PC-9 (cell line): ENCODE data around the gene TK2. TPM values are rescaled to one million over a fixed set of nuclear protein-coding genes. Genes with fewer than 3 reads are reported as not detected.
A peak's percentile ranks its signal among the peaks of the same experiment; 100 is the strongest.

Experiments
- BruUV-seq: library from RNA; stranded (reverse); fragments of 400-500 nt; replicated peaks from 2 replicates; lab custom pipeline; 2021; lab: Mats Ljungman, UMichigan
- CTCF ChIA-PET: fragments of 300-600 bp; sonication (Branson Sonifier 250); formaldehyde crosslinking; loops from one replicate; lab custom pipeline; 2022; ENCODE audit warnings: antibody characterized with exemption; lab: Charles Lee
- POLR2A ChIA-PET: fragments of 300-600 bp; sonication (Branson Sonifier 250); formaldehyde crosslinking; loops from one replicate; lab custom pipeline; 2022; ENCODE audit warnings: antibody characterized with exemption; ENCODE audit not compliant: unreplicated experiment; lab: Charles Lee
- DNase-seq, 2 experiments: peaks; one replicate each; pipeline versions ENCODE4 v3.0.0 to v3.0.0-alpha.2; 2015 to 2022; ENCODE audit warnings: mixed read lengths in 1 of 2
- H2AFZ ChIP-seq: fragments of 200-600 bp; sonication (generic); 2 replicates; pipeline ENCODE4 v1.8.1; 2017; ENCODE audit warnings: antibody characterized with exemption
- H3F3A ChIP-seq: fragments of 200-600 bp; sonication (generic); 2 replicates; pipeline ENCODE4 v1.8.1; 2017; ENCODE audit warnings: antibody characterized with exemption, mild to moderate bottlenecking, low read depth; ENCODE audit not compliant: insufficient read depth
- H3K27ac ChIP-seq: fragments of 200-600 bp; sonication (generic); 2 replicates; pipeline ENCODE4 v1.6.1; 2016; ENCODE audit warnings: mixed run types
- H3K27me3 ChIP-seq: fragments of 200-600 bp; sonication (generic); 2 replicates; pipeline ENCODE4 v1.6.1; 2016; ENCODE audit warnings: low read depth, mixed run types; ENCODE audit not compliant: insufficient read depth
- H3K36me3 ChIP-seq: fragments of 200-600 bp; sonication (generic); 2 replicates; pipeline ENCODE4 v1.6.1; 2016; ENCODE audit warnings: low read depth, mixed run types
- H3K4me1 ChIP-seq: fragments of 200-600 bp; sonication (generic); replicated peaks from 2 replicates; pipeline ENCODE4 v1.6.1; 2016; ENCODE audit warnings: mixed run types; ENCODE audit not compliant: insufficient read depth
- H3K4me2 ChIP-seq: fragments of 200-600 bp; sonication (generic); 2 replicates; pipeline ENCODE4 v1.6.1; 2017; ENCODE audit warnings: mixed run types
- H3K4me3 ChIP-seq: fragments of 200-600 bp; sonication (generic); 2 replicates; pipeline ENCODE4 v1.6.1; 2016; ENCODE audit warnings: mixed run types
- H3K79me2 ChIP-seq: fragments of 200-600 bp; sonication (generic); 2 replicates; pipeline ENCODE4 v1.6.1; 2017; ENCODE audit warnings: low read depth, mixed run types
- H3K9me2 ChIP-seq: fragments of 200-600 bp; sonication (generic); 2 replicates; pipeline ENCODE4 v1.8.1; 2017; ENCODE audit warnings: mild to moderate bottlenecking; ENCODE audit not compliant: insufficient read depth
- H3K9me3 ChIP-seq: fragments of 200-600 bp; sonication (generic); 2 replicates; pipeline ENCODE4 v1.8.1; 2016; ENCODE audit warnings: low read depth; ENCODE audit not compliant: insufficient read depth
- H4K20me1 ChIP-seq: fragments of 200-600 bp; sonication (generic); 2 replicates; pipeline ENCODE4 v1.8.1; 2017; ENCODE audit not compliant: insufficient read depth
- CTCF ChIP-seq: fragments of 200-600 bp; sonication (generic); conservative IDR thresholded peaks from 2 replicates; pipeline ENCODE4 v1.6.1; 2017; ENCODE audit warnings: mixed run types, antibody characterized with exemption, mild to moderate bottlenecking, moderate library complexity
- EZH2 ChIP-seq: fragments of 200-600 bp; sonication (generic); IDR thresholded peaks from 2 replicates; pipeline ENCODE4 v1.8.0; 2017; ENCODE audit warnings: antibody characterized with exemption, low read depth
- intact Hi-C: fragments of 100-400 bp; cut with micrococcal nuclease; formaldehyde crosslinking; loops from one replicate; pipeline ENCODE4 v1.10.0; 2022; ENCODE audit not compliant: unreplicated experiment
- total RNA-seq: library from RNA; stranded (reverse); gene quantifications from 2 replicates; pipeline ENCODE4 v1.2.3, GENCODE V29; 2021

Gene TK2
- total RNA-seq, 1 experiment from 2014 or later = 20.1 TPM

- Histone ChIP-seq H3F3A (peaks cover 22% of the 10 kb centered on the region), H2AFZ (no peak overlapping the region), H3K27ac (no peak overlapping the region), H4K20me1 (no peaks in the 10 kb centered on the region), H3K36me3 (0 out of 2 replicates have a peak, but pooled peaks cover 3% of the 10 kb centered on the region), H3K4me3 (no peak overlapping the region), H3K79me2 (no peaks in the 10 kb centered on the region), H3K4me1 (peaks cover 33% of the 10 kb centered on the region), H3K27me3 (no peaks in the 10 kb centered on the region), H3K4me2 (no peak overlapping the region), H3K9me2 (no peaks in the 10 kb centered on the region), H3K9me3 (no peaks in the 10 kb centered on the region)
- TF ChIP-seq CTCF (no peak), EZH2 (no peak)
- no peak for DNase-seq
- ChIA-PET CTCF (no interaction called here), POLR2A (no interaction called here)
- no TSS peak for BruUV-seq
- intact Hi-C loops = loop anchor here (2.0 kb wide), 1 partner anchor 29 kb away; the partner anchor contains the start of gene CKLF
Measured at GRCh38 chr16:66523861-66524354, 26.0 kb downstream of the TK2 start.

- TSS peak; percentile 84 for BruUV-seq
- Histone ChIP-seq H3K36me3 (no peaks in the 10 kb centered on the region), H3F3A (peaks cover 22% of the 10 kb centered on the region), H3K4me1 (peaks cover 40% of the 10 kb centered on the region), H3K4me3 (no peak overlapping the region), H3K79me2 (no peaks in the 10 kb centered on the region), H3K9me2 (no peaks in the 10 kb centered on the region), H3K27me3 (no peaks in the 10 kb centered on the region), H2AFZ (no peak overlapping the region), H3K4me2 (peak overlapping the region; percentile 46; the same call in 1 of the 2 replicates), H3K9me3 (no peaks in the 10 kb centered on the region), H3K27ac (peak overlapping the region; percentile 82), H4K20me1 (no peaks in the 10 kb centered on the region)
- TF ChIP-seq CTCF = no peak
- ChIA-PET POLR2A (interaction anchor here (0.6 kb wide), 1 partner anchor 15 kb away, joined by 5 read pairs; no protein-coding TSS in a partner anchor), CTCF (interaction anchor here (0.9 to 1.0 kb wide), 2 partner anchors 15 to 116 kb away, joined by 3 to 4 read pairs; no protein-coding TSS in a partner anchor)
- DNase-seq = no peak
- intact Hi-C loops = loop anchor here (1.0 to 2.0 kb wide), 2 partner anchors 15 to 30 kb away; partner anchors contain the start of gene CKLF
Measured at GRCh38 chr16:66522816-66523590, 26.9 kb downstream of the TK2 start.

- intact Hi-C loops = loop anchor here (1.0 to 2.0 kb wide), 2 partner anchors 14 to 31 kb away; partner anchors contain the start of gene CKLF
- peak; percentile 91 to 98 for DNase-seq
- H3K4me1 ChIP-seq = peaks cover 49% of the 10 kb centered on the region
- peak overlapping the region; percentile 50 for H3K4me2 ChIP-seq
- H3K9me3 ChIP-seq = no peaks in the 10 kb centered on the region
- H3K27me3 ChIP-seq = no peaks in the 10 kb centered on the region
- H3F3A ChIP-seq = peaks cover 29% of the 10 kb centered on the region
- no peak overlapping the region for H2AFZ ChIP-seq
- POLR2A ChIA-PET = interaction anchor here (0.6 to 0.7 kb wide), 5 partner anchors 10 to 105 kb away, joined by 3 to 9 read pairs (median 3); no protein-coding TSS in a partner anchor
- TF ChIP-seq EZH2 = no peak
- no peak for TF ChIP-seq CTCF
- no peaks in the 10 kb centered on the region for H4K20me1 ChIP-seq
- no peak overlapping the region for H3K4me3 ChIP-seq
- CTCF ChIA-PET = interaction anchor here (0.6 to 1.4 kb wide), 5 partner anchors 12 to 351 kb away, joined by 3 to 10 read pairs (median 4); no protein-coding TSS in a partner anchor
- BruUV-seq = no TSS peak
- no peaks in the 10 kb centered on the region for H3K9me2 ChIP-seq
- no peaks in the 10 kb centered on the region for H3K79me2 ChIP-seq
- peak overlapping the region; percentile 82 for H3K27ac ChIP-seq
- no peaks in the 10 kb centered on the region for H3K36me3 ChIP-seq
Measured at GRCh38 chr16:66521951-66522771, 27.8 kb downstream of the TK2 start.
